Erythroblast (primary cell): ENCODE measurements around the gene FGFR3.

Experiments used
- DNase-seq, 2 experiments: peaks; one replicate each; lab custom pipeline; 2025; lab: John Stamatoyannopoulos, UW
- GATA1 ChIP-seq: IDR thresholded peaks from 2 replicates; pipeline ENCODE4 v1.6.1; 2011; ENCODE audit warnings: low read depth, mild to moderate bottlenecking, control low read depth, low read length, moderate library complexity
- POLR2A ChIP-seq: IDR thresholded peaks from 2 replicates; pipeline ENCODE4 v1.6.1; 2011; ENCODE audit warnings: mild to moderate bottlenecking, low read length

FGFR3 gene

DNA sequence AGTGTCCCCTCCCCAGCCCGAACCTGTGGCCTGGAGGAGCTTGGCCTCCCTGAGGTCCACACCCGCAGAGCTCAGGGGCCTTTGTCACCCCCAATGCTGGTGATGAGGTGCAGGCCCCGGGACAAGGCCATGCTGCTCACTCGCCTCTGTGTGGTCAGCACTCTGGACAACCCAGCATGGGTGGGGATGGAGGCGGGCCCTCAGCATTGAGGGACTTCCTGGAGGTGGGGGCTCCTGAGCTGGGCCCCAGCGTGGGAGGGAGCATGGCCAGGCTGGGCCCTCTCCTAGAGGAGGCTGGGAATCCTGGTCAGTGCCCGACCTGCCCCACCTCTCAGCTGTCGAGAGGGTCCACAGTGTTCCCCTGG is 41.2 kb upstream of the FGFR3 start:
- DNase-seq: no peak
- TF ChIP-seq POLR2A: no peak
- TF ChIP-seq GATA1: no peak

DNA sequence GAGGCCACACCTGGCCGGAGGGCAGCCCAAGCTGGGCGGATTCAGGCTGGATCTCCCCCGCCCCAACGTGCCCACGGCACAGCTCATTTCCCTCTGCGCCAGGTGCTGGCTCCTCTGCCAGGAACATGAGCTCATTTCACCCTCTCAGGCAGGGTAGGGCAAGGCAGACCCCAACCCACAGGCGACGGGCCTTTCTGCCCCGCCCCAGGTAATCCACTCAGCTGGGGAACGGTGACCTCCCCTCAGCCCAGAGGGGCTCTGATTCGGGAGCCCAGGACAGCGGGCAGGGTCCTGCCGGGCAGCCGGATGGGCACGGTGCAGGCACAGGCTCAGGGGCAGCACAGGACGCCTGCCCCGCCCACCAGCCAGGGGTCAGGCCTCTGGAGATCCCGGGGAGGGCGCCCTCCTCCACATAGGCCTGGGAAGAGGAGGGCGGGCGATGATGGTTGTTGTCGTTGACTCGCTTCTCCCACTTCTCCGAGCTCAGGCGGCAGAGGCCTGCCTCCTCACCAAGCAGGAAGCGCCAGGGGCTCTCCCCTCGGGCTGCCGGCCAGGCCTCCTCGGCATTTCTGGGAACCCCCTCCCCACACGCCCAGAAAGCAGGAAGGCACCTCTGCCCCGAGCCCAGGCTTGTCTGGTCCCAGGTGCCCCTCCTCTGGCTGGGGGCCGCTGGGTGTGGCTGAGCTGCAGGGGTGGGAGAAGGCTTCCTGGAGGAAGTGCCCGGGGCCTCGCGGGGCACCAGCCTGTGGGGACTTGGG is 40.6 kb upstream of the FGFR3 start:
- no peak for DNase-seq
- TF ChIP-seq GATA1 (no peak), POLR2A (no peak)

DNA sequence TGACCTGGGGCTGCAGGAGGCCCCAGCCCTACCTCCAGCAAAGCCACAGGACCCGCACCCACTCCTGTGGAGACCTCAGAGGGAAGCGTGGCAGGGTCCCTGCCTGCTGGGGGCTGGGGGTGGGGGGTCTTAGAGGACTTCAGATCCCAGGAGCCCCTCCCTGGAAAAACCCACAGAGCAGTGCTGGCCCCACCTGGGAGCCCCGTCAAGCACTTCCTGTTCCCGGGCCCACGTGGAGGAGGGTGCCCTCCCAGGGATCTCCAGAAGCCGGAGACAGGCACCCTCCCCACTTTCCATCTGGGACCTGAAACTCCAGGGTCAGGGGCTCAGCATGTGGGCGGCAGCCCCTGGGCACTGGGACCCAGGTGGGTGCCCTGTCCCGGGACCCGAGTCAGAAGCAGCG is 39.8 kb upstream of the FGFR3 start:
- no peak for DNase-seq
- no peak for TF ChIP-seq GATA1
- TF ChIP-seq POLR2A: no peak

DNA sequence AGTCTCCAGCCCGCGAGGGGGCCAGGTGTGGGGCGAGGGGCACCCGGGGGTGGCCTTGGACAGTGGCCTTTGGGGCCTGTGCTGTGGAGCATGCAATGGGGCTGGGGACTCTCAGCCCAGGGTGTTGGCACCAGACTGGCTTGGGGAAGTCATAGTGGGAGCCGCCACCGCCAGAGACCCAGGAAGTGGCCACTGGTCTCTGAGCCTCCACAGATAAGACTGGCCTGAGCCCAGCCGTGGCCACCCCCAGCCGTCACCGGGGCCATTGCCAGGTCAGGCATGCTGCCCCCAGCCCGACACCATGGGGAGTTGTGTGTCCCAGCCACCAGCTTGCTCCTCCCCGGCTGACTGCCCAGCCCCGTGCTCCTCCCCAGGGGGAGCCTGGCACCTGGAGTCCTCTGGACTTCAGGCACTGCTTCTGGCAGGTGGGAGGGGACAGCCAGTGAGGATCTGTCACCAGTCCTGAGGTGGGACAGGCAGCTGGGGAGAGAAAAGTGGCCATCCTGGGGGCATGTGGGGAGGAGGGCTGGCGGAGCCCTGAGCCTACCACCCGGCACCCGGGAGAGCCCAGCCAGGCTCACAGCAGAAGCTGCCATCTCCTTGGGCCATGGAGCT is 39.3 kb upstream of the FGFR3 start:
- TF ChIP-seq POLR2A (no peak), GATA1 (no peak)
- no peak for DNase-seq

DNA sequence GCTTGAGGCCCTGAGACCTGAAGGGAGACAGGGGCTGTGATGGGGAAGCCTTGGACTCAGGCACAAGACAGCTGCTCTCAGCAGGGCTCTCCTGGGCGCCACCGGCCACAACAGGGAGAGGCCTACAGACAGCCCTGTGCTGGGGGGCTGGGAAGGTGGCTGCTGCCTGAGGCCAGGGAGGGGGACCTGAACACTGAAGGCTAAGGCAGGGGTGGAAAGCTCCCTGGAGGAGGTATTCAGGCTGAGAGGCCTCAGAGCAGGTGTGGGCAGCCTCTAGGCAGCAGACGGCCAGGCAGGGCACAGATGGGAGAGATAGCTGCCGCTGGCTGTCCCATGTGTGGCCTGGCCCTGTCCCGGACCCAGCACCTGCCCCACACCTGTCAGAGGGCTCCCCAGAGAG is 38.8 kb upstream of the FGFR3 start:
- TF ChIP-seq POLR2A (no peak), GATA1 (no peak)

DNA sequence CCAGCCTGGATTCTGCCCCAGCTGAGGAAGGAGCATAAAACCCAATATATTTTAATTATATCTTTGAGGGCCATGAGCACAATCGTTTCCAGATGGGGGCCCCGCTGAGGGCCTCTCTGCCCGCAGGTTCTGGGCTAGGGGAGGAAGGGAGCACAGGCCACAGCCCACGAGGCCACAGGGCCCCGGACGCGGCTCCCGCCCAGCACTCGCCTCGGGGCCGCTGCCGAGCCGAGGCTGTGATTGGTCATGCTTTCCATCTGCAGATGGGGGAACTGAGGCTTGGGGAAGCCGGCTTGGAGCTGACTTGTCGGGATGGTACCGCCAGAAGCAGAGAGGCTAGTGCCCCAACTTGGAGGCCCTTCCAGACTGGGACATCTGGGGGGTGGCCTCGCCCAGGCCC is 37.8 kb upstream of the FGFR3 start:
- no peak for TF ChIP-seq POLR2A
- TF ChIP-seq GATA1: no peak
- DNase-seq: no peak

More for the DNA sequence above, 38.8 kb upstream of the FGFR3 start:
- DNase-seq: no peak

DNA sequence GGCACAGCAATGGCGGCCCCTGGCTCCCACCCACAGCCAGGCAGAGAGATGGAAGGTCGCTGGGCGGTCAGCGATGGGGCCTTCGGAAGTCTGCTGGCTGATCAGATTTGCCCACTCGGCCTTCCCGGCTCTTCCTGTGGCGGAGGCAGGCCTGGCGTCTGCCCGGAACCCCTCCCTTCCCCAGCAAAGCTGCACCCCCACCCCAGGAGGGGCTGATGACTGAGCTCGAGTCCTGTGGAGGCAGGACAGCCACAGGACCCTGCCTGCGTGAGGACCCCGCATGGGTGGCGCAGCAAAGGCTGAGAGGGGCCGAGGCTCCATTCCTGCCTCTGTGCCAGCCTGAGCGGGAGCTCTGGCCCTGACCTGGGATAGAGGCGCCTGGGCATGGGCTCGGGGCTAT is 37.0 kb upstream of the FGFR3 start:
- no peak for TF ChIP-seq POLR2A
- no peak for TF ChIP-seq GATA1
- DNase-seq: no peak

DNA sequence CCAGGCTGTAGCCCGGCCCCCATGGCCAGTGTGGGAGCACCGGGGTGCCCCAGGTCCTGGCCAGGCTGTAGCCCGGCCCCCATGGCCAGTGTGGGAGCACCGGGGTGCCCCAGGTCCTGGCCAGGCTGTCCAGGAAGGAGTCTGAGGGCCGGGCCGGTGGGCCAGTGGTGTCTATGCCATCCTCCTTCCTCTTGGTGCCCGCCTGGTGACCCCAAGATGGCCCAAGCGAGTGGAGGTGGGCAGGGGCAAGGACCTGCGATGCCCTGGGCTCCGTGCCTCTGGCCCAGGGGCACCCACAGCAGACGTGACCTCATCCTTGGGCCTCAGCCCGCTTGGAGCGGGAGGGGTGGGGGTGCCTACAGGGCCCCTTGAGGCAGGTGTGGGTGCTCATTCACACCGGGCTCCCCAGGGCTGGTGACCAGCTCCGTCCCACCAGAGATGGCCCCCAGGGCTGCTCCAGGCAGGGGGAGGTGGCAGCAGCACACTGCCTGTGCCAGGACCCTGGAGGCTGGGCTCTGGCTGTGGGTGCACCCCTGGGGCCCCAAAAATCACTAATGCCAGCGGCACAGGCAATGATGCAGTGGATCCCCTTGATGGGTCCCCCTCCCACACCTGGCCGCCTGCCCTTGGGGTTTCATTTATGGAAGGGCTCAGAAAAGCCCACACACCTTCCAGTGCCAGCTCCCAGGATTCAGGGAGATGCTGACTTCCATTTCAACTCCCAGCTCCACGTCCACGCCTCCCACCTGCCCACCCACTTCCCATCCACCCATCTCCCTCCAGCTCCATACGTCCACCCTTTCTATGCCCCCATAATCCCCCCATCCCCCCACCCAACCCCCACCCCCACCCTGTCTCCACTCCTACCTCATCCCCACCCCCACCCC is 36.0 kb upstream of the FGFR3 start:
- no peak for TF ChIP-seq POLR2A

DNA sequence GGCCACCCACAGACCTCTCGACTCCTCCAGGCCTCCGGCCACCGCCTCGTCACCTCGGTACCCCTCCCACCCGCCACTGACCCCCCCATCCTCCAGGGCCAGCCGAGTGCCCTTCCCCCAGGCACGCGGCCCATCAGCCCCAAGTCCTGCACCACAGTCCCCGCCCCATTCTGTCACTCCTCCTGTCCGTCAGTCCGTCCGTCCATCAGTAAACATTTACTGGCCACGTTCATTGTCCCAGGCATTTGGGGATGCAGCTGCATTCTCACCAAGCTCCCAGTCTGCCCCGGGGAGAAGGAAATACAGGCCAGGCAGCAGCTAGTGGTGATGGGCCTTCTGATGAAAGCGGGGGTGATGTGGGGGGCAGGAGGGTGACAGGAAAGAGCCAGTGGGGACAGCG is 35.3 kb upstream of the FGFR3 start:
- no peak for TF ChIP-seq POLR2A
- TF ChIP-seq GATA1: no peak
- DNase-seq: no peak

More for the DNA sequence above, 36.0 kb upstream of the FGFR3 start:
- no peak for DNase-seq

DNA sequence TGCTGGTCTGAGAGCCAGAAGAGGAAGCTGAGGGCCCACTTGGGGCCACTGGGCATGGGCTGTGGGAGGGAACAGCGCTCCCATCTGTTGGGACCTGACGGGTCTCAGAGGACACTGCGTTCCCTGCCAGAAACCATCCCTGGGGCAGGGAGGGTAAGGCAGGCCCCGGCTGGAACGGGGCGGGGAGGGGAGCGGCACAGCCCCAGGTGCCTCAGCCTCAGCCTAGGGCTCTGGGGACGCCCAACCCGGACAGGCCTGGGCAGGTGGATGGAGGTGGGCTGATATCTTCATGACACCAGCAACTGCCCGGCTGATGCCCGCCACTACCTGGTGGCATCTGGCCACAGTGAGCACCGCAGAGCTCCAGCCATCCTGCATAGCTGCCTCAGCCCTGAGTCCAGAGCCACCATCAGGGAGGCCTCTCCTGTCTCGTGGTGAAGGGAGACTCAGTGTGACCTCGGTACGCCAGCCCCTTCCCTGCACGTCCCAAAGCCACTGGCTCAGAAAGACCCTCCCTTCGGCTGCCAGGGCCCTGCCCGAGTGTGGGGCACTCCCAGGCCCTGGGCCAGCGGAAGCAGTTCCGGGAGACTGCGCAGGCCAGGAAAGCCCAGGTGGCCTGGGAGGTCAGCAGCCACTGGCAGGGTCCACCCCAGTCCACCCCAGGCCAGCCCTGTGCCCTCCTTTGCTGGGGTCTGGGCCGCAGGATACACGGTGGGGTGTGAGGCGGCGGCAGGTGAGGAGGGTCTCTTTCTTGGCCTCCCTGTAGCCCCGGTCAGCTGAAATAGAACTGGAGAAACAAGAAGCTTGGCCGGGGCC is 34.6 kb upstream of the FGFR3 start:
- no peak for DNase-seq
- TF ChIP-seq GATA1 (no peak), POLR2A (no peak)

DNA sequence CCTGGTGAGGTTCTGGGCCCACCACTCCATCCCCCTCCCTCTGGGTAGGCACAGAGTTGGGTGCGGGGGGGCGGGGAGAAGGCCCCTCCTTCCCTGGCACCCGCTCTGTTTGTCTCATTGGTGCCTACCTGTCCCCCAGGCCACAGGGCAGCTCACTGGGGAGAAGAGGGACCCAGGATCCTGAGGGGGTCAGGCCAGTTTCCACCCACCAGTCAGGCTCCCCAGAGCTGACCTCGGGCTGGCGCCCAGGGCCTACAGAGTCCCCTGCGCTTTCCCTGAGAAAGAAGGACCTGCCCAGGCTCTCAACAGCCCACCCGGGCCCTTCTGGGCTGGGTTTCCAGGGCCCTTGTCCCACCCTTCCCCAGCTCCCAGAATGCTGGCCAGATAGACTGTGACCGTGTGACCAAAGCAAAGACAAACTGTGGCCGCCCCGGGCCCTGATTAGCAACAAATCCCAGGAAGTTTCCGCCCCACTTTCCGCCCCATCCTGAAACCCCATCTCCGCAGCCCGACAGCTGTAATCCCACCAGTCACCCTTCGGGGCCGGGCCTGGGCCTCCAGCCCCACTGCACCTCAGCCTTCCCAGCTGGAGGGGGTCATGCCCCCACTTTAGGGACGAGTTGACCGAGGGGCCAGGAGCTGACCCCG is 33.8 kb upstream of the FGFR3 start:
- DNase-seq: no peak
- TF ChIP-seq GATA1 (no peak), POLR2A (no peak)

DNA sequence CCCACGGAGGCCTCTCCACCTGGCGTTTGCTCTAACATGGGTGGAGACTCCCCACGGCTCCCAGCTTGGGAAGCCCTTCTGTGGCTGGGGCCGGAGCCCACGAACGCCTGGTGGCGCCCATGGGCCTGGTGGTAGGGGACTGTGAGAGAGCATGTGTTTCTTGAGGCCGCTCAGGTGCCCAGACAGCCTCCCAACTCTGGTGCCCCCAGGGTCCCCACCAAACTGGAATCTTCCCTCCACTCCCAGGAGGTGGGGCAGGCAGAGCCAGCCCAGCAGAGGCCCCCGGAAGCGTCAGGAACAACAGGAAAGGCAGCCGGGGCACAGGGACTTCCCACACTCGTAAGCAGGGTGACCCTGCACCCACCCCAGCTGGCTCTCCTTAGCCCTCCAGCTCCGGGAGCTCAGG is 33.3 kb upstream of the FGFR3 start:
- no peak for DNase-seq
- TF ChIP-seq GATA1: no peak
- TF ChIP-seq POLR2A: no peak
